ENCODE results near the gene ZNF775.

ZNF775 gene

GRCh38 chr7:150415161-150416153 lies 36.3 kb downstream of the ZNF775 start:
- DNase-seq = no peak

DNA sequence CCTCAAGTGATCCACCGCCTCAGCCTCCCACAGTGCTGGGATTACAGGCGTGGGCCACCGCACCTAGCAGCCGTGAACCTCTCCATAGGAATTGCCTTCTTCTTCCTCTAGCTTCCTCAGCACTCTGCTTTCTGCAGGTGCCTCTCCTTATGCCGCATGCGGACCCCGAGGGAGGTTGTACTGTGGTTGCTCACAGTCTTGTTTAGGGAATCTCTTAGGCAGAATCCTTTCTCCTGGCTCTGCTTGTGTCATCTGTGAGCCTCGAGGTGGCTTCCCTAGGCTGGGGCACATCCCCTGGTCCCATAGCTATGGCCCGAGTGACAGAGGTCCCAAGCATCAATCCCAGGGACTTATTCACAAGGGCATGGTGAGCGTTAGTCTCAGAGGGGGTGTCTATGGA lies 38.1 kb downstream of the ZNF775 start:
- DNase-seq = no peak

DNA sequence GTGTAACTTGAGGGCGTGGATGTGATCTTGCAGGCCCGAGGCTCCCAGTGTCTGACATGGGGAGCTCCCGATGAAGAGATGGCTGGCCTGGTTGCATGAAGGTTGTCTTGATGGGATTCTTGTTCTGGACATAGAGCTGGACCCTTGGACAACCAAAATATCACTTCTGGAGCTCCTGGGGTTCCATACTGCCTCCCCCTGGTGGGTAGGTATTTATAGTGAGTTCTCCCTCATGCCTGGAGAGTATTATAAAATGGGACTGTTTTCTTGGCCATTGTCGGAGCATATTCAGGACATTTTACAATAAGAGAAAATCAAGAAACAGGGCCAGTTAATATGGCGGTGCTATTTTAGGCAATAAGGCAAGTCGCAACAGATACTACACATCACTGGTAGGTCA lies 38.7 kb downstream of the ZNF775 start:
- no peak for DNase-seq

GRCh38 chr7:150420242-150420641 lies 41.1 kb downstream of the ZNF775 start:
- no peak for DNase-seq

DNA sequence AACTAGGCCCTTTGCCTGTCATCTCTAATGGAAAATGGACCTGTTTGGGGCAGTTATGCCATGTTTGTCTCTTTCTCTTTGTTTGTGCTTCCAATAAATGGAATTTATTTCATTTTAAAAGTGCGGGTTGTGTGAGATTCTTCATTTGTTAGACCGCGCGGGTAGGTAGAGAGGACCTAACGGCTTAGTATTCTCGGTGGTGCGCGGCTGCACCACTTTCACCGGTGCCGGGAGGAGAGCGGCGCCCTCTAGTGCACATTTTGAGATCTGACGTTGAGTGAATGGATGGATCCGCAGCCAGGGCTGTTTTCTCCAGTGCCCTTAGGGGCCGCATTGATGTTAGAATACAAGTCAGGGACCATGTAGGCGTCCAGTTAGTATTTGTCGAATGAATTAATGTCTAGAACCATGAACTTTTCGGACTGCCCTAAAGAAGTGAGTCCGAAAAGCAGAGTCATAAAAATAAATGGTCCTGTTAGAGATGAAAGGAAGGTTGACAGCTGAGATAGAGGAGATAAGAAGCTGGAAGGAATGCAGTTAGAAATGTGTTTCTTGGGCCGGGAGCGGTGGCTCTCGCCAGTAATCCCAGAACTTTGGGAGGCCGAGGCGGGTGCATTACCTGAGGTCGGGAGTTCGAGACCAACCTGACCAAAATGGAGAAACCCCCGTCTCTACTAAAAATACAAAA lies 42.0 kb downstream of the ZNF775 start:
- DNase-seq = peak; percentile 83

GRCh38 chr7:150421831-150422230 lies 42.7 kb downstream of the ZNF775 start:
- DNase-seq = no peak

- no peak for DNase-seq
Measured at GRCh38 chr7:150425670-150426069, 46.5 kb downstream of the ZNF775 start.

GRCh38 chr7:150428671-150429451 lies 49.7 kb downstream of the ZNF775 start:
- DNase-seq = peak; percentile 73

DNA sequence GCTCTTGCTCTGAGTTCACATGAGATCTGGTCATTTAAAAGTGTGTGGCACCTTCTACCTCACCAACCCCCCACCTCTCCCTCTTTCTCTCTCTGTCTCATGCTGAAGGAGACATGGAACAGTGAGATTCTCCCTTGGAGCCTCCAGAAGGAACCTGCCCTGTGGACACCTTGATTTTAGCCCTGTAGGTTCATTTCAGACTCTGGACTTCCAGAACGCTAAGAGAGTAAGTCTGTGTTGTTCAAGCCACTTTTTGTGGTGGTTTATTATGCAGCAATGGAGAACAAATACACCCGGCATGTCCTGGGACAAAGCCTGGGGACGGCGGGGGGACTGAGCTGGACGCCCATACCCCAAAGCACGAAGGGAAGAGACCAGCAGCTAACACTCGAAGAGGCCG lies 50.6 kb downstream of the ZNF775 start:
- DNase-seq = no peak

- DNase-seq = no peak
Measured at GRCh38 chr7:150430465-150431085, 51.4 kb downstream of the ZNF775 start.

GRCh38 chr7:150431839-150432658 lies 52.9 kb downstream of the ZNF775 start:
- no peak for DNase-seq

DNA sequence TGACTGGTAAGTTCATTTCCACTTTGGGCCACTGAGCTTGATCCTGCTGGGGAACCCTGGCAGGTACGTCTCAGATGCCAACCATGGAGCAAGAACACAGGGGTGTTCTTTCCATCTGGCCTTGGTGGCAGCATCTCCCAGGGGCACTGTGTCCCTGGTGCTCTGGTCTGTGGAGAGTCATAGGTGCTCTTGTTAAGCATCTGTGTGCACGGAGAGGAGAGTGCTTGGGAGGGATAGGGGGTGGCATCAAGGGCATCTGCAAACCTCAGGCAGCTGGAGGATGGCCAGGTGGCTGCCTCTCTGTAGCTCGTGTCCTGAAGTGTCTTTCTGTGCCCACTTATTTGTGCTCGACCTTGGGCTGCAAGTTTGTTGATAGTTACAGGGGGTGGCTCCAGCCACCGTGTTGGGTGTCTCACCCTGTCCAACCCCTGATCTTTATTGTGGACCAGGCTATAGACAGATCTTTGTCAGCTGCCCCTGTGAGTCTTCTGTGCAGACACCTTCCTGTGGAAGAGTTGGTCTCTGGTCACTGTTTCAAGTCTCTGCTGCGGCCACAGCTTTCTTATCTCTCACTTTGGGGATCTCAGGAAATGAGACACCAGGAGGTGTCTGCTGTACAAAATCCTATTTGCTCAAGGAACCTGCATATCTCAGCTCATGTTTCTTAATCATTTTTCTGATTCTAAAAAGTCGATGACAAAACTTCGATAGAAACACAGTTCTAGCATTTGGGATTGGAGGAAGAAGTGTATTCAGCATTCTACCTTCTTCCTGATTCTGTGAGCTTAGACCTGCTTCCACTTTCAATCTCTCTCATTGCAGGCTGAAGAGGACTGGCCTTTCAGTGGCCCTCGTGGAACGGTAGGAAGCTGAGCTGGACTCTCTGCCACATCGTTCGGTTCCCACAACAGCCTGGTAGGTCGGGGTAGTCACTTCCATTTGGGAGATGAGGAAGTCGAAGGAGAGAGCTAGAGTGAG lies 54.1 kb downstream of the ZNF775 start:
- DNase-seq = no peak

- no peak for DNase-seq
Measured at GRCh38 chr7:150434240-150434639, 55.1 kb downstream of the ZNF775 start.

DNA sequence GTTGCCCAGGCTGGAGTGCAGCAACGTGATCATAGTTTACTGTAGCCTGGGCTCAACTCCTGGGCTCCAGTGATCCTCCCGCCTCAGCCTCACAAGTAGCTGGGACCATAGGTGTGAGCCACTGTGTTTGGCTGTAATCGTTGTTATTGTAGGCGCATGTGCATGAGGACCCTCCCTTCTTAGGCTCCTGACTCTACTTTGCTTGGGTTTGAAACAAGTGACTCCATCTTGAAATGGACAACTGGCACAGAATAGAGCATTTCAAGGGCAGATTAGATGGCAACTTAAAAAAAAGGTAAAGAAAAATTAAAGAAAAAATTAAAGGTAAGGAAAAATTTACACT lies 55.9 kb downstream of the ZNF775 start:
- DNase-seq = no peak

DNA sequence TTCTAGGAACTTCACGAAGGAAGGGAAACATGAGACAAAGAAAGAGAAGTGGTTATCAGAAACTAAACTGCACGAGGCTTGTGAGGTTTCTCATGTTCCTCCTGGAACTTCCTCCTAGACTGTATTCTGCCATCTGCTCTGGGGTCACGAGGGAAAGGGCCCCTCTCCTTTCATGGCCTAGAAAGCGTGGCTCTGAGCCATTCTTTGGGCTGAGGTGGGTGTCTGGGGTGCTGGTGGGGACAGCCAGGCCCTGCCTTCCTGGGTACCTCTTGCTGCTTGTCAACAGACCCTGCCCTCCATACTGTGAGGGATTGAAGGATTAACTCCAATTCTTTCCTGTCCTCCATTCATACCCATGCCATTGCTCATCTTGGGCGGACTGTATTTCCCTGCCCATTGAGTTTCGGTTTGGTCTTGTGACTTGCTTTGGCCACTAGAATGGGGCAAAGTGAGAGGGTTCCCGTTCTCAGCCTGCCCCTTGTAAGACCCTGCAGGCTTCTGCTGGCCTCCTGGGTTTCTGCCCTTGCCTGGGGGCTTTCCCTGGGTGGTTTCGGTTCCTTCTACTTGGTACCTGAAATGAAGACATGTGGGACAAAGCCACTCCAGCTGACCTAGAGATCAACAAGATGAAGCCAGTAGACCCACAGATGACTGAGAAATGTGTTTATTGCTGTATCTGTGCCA lies 56.4 kb downstream of the ZNF775 start:
- no peak for DNase-seq

DNA sequence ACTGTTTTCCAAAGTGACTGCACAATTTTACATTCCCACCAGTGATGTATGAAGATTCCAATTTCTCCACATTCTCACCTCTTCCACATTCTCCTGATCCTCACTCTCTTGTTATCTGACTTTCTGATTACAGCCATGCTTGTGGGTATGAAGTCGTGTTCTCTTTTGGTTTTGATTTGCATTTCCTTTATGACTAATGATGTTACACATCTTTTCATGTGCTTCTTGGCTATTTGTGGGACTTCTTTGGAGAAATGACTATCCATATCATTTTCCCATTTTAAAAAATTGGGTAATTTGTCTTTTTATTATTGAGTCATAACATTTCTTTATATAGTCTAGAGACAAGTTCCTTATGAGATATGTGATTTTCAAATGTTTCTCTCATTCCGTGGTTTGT lies 60.8 kb downstream of the ZNF775 start:
- no peak for DNase-seq

DNA sequence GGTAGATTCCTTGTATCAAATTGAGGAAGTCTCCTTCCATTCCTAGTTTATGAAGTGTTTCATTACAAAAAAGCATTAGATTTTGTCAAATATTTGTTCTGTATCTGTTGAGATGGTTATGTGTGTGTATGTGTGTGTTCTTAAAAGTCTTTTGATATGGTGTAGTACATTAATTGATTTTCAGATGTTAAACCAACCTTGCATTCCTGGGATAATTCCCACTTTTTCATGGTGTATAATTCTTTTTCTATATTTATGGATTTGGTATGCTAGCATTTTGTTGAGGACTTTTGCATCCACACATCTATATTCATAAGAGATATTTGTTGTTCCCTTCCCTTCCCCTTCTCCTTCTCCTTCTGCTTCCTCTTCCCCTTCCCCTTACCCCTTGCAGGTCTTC lies 62.4 kb downstream of the ZNF775 start:
- DNase-seq = no peak

- DNase-seq = no peak
Measured at GRCh38 chr7:150442811-150443210, 63.7 kb downstream of the ZNF775 start.

- DNase-seq = no peak
Measured at GRCh38 chr7:150443793-150444540, 64.8 kb downstream of the ZNF775 start.
